GM12878 (cell line): ENCODE data around the gene TM4SF18. TPM values are rescaled to one million over a fixed set of nuclear protein-coding genes. Genes with fewer than 3 reads are reported as not detected.

ENCODE experiments used
- ATAC-seq: fragments of 200-7000 bp; cut with Tn5 transposase; 3 replicates; pipeline ENCODE4 v1.9.1; 2020; ENCODE audit warnings: mild to moderate bottlenecking, moderate library complexity
- BruUV-seq: library from RNA; stranded (reverse); fragments of 400-500 nt; replicated peaks from 2 replicates; lab custom pipeline; 2021; lab: Mats Ljungman, UMichigan
- CTCF ChIA-PET: fragments of 300-600 bp; sonication (Branson Sonifier 250); formaldehyde crosslinking; extraction: SDS; loops from one replicate; lab custom pipeline; 2021; ENCODE audit warnings: inconsistent platforms; lab: Yijun Ruan, JAX
- POLR2A ChIA-PET: fragments of 350-600 bp; formaldehyde crosslinking; extraction: SDS; loops from one replicate; lab custom pipeline; 2021; ENCODE audit warnings: inconsistent platforms; lab: Charles Lee
- RAD21 ChIA-PET: fragments of 300-600 bp; sonication (Branson Sonifier 250); formaldehyde crosslinking; loops from one replicate; lab custom pipeline; 2023; ENCODE audit warnings: antibody characterized with exemption; ENCODE audit not compliant: unreplicated experiment; lab: Charles Lee
- SMC1A ChIA-PET: fragments of 300-600 bp; sonication (Branson Sonifier 250); formaldehyde crosslinking; loops from one replicate; lab custom pipeline; 2023; ENCODE audit not compliant: unreplicated experiment, uncharacterized antibody; lab: Charles Lee
- DNase-seq: peaks from one replicate; pipeline ENCODE4 v3.0.0-alpha.2; 2011; ENCODE audit warnings: low read depth, low spot score
- FAIRE-seq: peaks from 3 replicates; lab custom pipeline; 2011; peaks lifted over from hg19 to GRCh38; lab: Jason Lieb, UNC
- H2AFZ ChIP-seq: 2 replicates; pipeline ENCODE4 v1.6.0; 2011; ENCODE audit warnings: low read depth, low read length, control low read depth; ENCODE audit not compliant: control insufficient read depth
- H3K27ac ChIP-seq: 2 replicates; pipeline ENCODE4 v1.5.1; 2011; ENCODE audit warnings: control low read depth; ENCODE audit not compliant: control insufficient read depth, insufficient read depth
- H3K27me3 ChIP-seq, 2 experiments: replicated peaks in 1 of 2; 2 replicates each; pipeline versions ENCODE4 v1.6.0 to v1.6.1; 2011; ENCODE audit warnings: low read length in 1 of 2; ENCODE audit not compliant: control insufficient read depth in 2 of 2, insufficient read depth in 2 of 2
- H3K36me3 ChIP-seq, 2 experiments: 2 replicates each; pipeline ENCODE4 v1.5.1; 2011; ENCODE audit warnings: low read length in 1 of 2; ENCODE audit not compliant: control insufficient read depth in 2 of 2, insufficient read depth in 2 of 2
- H3K4me1 ChIP-seq: 2 replicates; pipeline ENCODE4 v1.6.1; 2011; ENCODE audit warnings: mild to moderate bottlenecking, low read length, moderate library complexity, mixed read lengths; ENCODE audit not compliant: control insufficient read depth, insufficient read depth
- H3K4me2 ChIP-seq: 2 replicates; pipeline ENCODE4 v1.6.0; 2011; ENCODE audit warnings: control low read depth; ENCODE audit not compliant: control insufficient read depth, insufficient read depth
- H3K4me3 ChIP-seq: fragments of 200-600 bp; sonication (generic); 2 replicates; pipeline ENCODE4 v1.5.1; 2016
- H3K79me2 ChIP-seq: 2 replicates; pipeline ENCODE4 v1.6.0; 2011; ENCODE audit warnings: low read length; ENCODE audit not compliant: control insufficient read depth, insufficient read depth
- H3K9ac ChIP-seq: 2 replicates; pipeline ENCODE4 v1.8.0; 2011; ENCODE audit warnings: low read length, control low read depth, mixed read lengths; ENCODE audit not compliant: control insufficient read depth, insufficient read depth
- H3K9me3 ChIP-seq: replicated peaks from 3 replicates; pipeline ENCODE4 v1.5.1; 2011; ENCODE audit warnings: mild to moderate bottlenecking, low read length; ENCODE audit not compliant: control insufficient read depth, insufficient read depth
- H4K20me1 ChIP-seq: 2 replicates; pipeline ENCODE4 v1.6.0; 2011; ENCODE audit not compliant: control insufficient read depth, insufficient read depth
- ATF7 ChIP-seq: fragments of 450-650 bp; IDR thresholded peaks from 2 replicates; pipeline ENCODE4 v1.6.1; 2016; ENCODE audit warnings: low read depth, mild to moderate bottlenecking
- BCLAF1 ChIP-seq: fragments of 450-650 bp; IDR thresholded peaks from 2 replicates; pipeline ENCODE4 v1.6.1; 2017; ENCODE audit warnings: antibody characterized with exemption, mild to moderate bottlenecking, moderate library complexity
- CBFB ChIP-seq: IDR thresholded peaks from 2 replicates; pipeline ENCODE4 v1.6.1; 2016; ENCODE audit warnings: antibody characterized with exemption, low read depth
- CHD1 ChIP-seq: IDR thresholded peaks from 2 replicates; pipeline ENCODE4 v1.6.1; 2012; ENCODE audit warnings: low read depth, low read length, improper control_type of control experiment
- CUX1 ChIP-seq: IDR thresholded peaks from 2 replicates; pipeline ENCODE4 v1.6.1; 2012; ENCODE audit warnings: improper control_type of control experiment, low read depth, low read length; ENCODE audit not compliant: insufficient replicate concordance
- ESRRA ChIP-seq: IDR thresholded peaks from 2 replicates; pipeline ENCODE4 v1.6.1; 2012; ENCODE audit warnings: mild to moderate bottlenecking, low read length, improper control_type of control experiment
- IKZF1 ChIP-seq: fragments of 450-650 bp; conservative IDR thresholded peaks from 2 replicates; pipeline ENCODE4 v1.6.1; 2017; ENCODE audit warnings: antibody characterized with exemption, mild to moderate bottlenecking
- MTA3 ChIP-seq: IDR thresholded peaks from 2 replicates; pipeline ENCODE4 v1.6.1; 2012; ENCODE audit warnings: low read length, inconsistent platforms, borderline replicate concordance
- MYC ChIP-seq: IDR thresholded peaks from 2 replicates; pipeline ENCODE4 v1.6.1; 2011; ENCODE audit warnings: mild to moderate bottlenecking, low read length, moderate library complexity, inconsistent platforms; ENCODE audit not compliant: insufficient read depth, insufficient replicate concordance, insufficient read length, severe bottlenecking
- PML ChIP-seq: IDR thresholded peaks from 2 replicates; pipeline ENCODE4 v1.6.1; 2012; ENCODE audit warnings: low read length, inconsistent platforms
- TBL1XR1 ChIP-seq: IDR thresholded peaks from 2 replicates; pipeline ENCODE4 v1.6.1; 2012; ENCODE audit warnings: low read depth, low read length, improper control_type of control experiment
- TCF3 ChIP-seq: IDR thresholded peaks from 2 replicates; pipeline ENCODE4 v1.6.1; 2012; ENCODE audit warnings: low read depth, mild to moderate bottlenecking, low read length, borderline replicate concordance; ENCODE audit not compliant: insufficient read depth
- ZNF592 ChIP-seq: fragments of 450-650 bp; IDR thresholded peaks from 2 replicates; pipeline ENCODE4 v1.6.1; 2017; ENCODE audit warnings: mild to moderate bottlenecking, moderate library complexity
- WGBS: methylation state at CpG from one replicate; pipeline ENCODE4 v1.1.6; 2016; ENCODE audit warnings: low lambda C conversion rate; ENCODE audit not compliant: insufficient replicate concordance, insufficient coverage; ENCODE audit errors: missing lambda C conversion rate; 5-methylcytosine and 5-hydroxymethylcytosine counted together
- in situ Hi-C: fragments of 300-500 bp; cut with MboI; formaldehyde crosslinking; loops from 9 replicates; pipeline ENCODE4 v1.14.3; 2018; ENCODE audit warnings: mixed read lengths
- intact Hi-C: fragments of 100-400 bp; cut with micrococcal nuclease; formaldehyde crosslinking; loops from one replicate; pipeline ENCODE4 v1.14.2; 2022; ENCODE audit not compliant: unreplicated experiment
- polyA plus RNA-seq, 11 experiments: library from polyadenylated mRNA; depleted of rRNA in 4 of 11; unstranded in 6 of 11; stranded (reverse) in 5 of 11; fragments of >200 nt; fragmentation: Nextera tagmentation in 4 of 11; fragmentation: Illumina TruSeq in 1 of 11; extraction: Ambion mirVana in 4 of 11; extraction: Trizol in 1 of 11; gene quantifications; 1 replicate in 1 of 11; 2 replicates in 10 of 11; pipeline versions ENCODE4 v1.2.1 to v1.2.3, GENCODE V29; 2011 to 2016; ENCODE audit warnings: inconsistent platforms in 2 of 11, missing spikeins in 2 of 11, low read depth in 1 of 11
- total RNA-seq, 4 experiments: library from RNA; depleted of rRNA in 3 of 4; stranded (reverse); fragments of >200 nt in 3 of 4; fragmentation: Illumina TruSeq in 1 of 4; extraction: Trizol in 1 of 4; gene quantifications; 2 replicates each; pipeline versions ENCODE4 v1.2.1 to v1.2.3, GENCODE V29; 2013 to 2021

Gene TM4SF18
- total and polyA plus RNA-seq, 10 of the 15 experiments (the other 5 are each of a cell fraction or from before 2014, with no cell fraction given) = 0.01 TPM; not detected in 9

- Histone ChIP-seq H3K4me3 (no peak overlapping the region), H3K79me2 (no peaks in the 10 kb centered on the region), H3K4me1 (no peaks in the 10 kb centered on the region), H3K9me3 (no peaks in the 10 kb centered on the region), H3K27ac (no peak overlapping the region), H2AFZ (no peak overlapping the region), H3K9ac (no peak overlapping the region), H4K20me1 (no peaks in the 10 kb centered on the region), H3K36me3 (no peaks in the 10 kb centered on the region), H3K4me2 (no peak overlapping the region), H3K27me3 (peaks cover 0 to 2% of the 10 kb centered on the region in 2 experiments; a peak in 1 of 4 replicates)
- RAD21 ChIA-PET = no interaction called here
- no peak for FAIRE-seq
- CTCF ChIA-PET = no interaction called here
- BruUV-seq = no TSS peak
- no peak for ATAC-seq
- in situ Hi-C loops (no loop called here), intact Hi-C loops (no loop called here)
- POLR2A ChIA-PET = no interaction called here
- 84% methylated on average over 2 of the region's 2 CpGs for WGBS
- SMC1A ChIA-PET = no interaction called here
- no peak for DNase-seq
- TF ChIP-seq PML (no peak), IKZF1 (no peak), CHD1 (no peak), CBFB (no peak), BCLAF1 (no peak), MYC (no peak), MTA3 (no peak), CUX1 (no peak), ATF7 (no peak), TCF3 (no peak), TBL1XR1 (no peak), ZNF592 (no peak), ESRRA (no peak)
Observed at GRCh38 chr3:149296972-149297371, 36.5 kb downstream of the TM4SF18 start.
